ENCODE data around the gene ZNF800.

ZNF800 gene

GRCh38 chr7:127362364-127363027, 30.0 kb downstream of the ZNF800 start:
- no peak overlapping the region for H3K4me2 ChIP-seq (ENCODE audit: low read length, poor library complexity, severe bottlenecking)
- no peaks in the 10 kb centered on the region for H3K4me1 ChIP-seq (ENCODE audit: control insufficient read depth, insufficient read depth, low read depth, low read length)
- no peak overlapping the region for H3K14ac ChIP-seq (ENCODE audit: low read length in 2 of 2)
- no peaks in the 10 kb centered on the region for H3K27me3 ChIP-seq (ENCODE audit: control insufficient read depth in 1 of 2, insufficient read depth in 1 of 2, low read length in 2 of 2)
- H3K9ac ChIP-seq (ENCODE audit: low read length), result no peak overlapping the region
- no peaks in the 10 kb centered on the region for H3K9me3 ChIP-seq (ENCODE audit: control insufficient read depth, low read length)
- no peak overlapping the region for H3K18ac ChIP-seq (ENCODE audit: low read depth in 1 of 2, low read length in 2 of 2)
- no peak for DNase-seq
- H4K8ac ChIP-seq (ENCODE audit: low read length), result no peak overlapping the region
- WGBS, result 79% methylated on average over 4 of the region's 4 CpGs
- H3K79me1 ChIP-seq (replicated peaks; ENCODE audit: low read length, poor library complexity, severe bottlenecking), result peaks cover 18% of the 10 kb centered on the region
- H2BK15ac ChIP-seq (ENCODE audit: low read depth, poor library complexity, severe bottlenecking), result no peak overlapping the region
- no peak overlapping the region for H3K4ac ChIP-seq (ENCODE audit: low read depth in 1 of 2, low read length in 2 of 2)
- H2BK12ac ChIP-seq (ENCODE audit: low read length in 2 of 2), result no peak overlapping the region
- no peak overlapping the region for H3K23ac ChIP-seq (ENCODE audit: low read length in 2 of 2)
- no peak overlapping the region for H2BK5ac ChIP-seq (ENCODE audit: low read depth, low read length, poor library complexity, severe bottlenecking)
- no peak overlapping the region for H2AK5ac ChIP-seq (ENCODE audit: low read length, severe bottlenecking)
- no peak overlapping the region for H4K91ac ChIP-seq (ENCODE audit: low read length)
- no peak overlapping the region for H3K27ac ChIP-seq (ENCODE audit: low read length, poor library complexity, severe bottlenecking)
- H2AFZ ChIP-seq (ENCODE audit: low read depth, low read length), result no peak overlapping the region
- peaks cover 4 to 84% of the 10 kb centered on the region in 2 experiments for H3K36me3 ChIP-seq (ENCODE audit: control insufficient read depth in 1 of 2, insufficient read depth in 2 of 2, low read depth in 1 of 2, low read length in 2 of 2)
- no peak overlapping the region for H3K4me3 ChIP-seq (ENCODE audit: insufficient read depth in 1 of 2, low read depth in 1 of 2, low read length in 2 of 2)
- no peak overlapping the region for H2BK120ac ChIP-seq (ENCODE audit: low read depth, low read length)

GRCh38 chr7:127361736-127362135, 30.8 kb downstream of the ZNF800 start:
- Histone ChIP-seq H3K27me3 (ENCODE audit: control insufficient read depth in 1 of 2, insufficient read depth in 1 of 2, low read length in 2 of 2) (no peaks in the 10 kb centered on the region), H4K8ac (ENCODE audit: low read length) (no peak overlapping the region), H3K9ac (ENCODE audit: low read length) (no peak overlapping the region), H3K36me3 (ENCODE audit: control insufficient read depth in 1 of 2, insufficient read depth in 2 of 2, low read depth in 1 of 2, low read length in 2 of 2) (peaks cover 4 to 81% of the 10 kb centered on the region in 2 experiments), H3K4ac (ENCODE audit: low read depth in 1 of 2, low read length in 2 of 2) (no peak overlapping the region), H3K4me1 (ENCODE audit: control insufficient read depth, insufficient read depth, low read depth, low read length) (no peaks in the 10 kb centered on the region), H3K27ac (ENCODE audit: low read length, poor library complexity, severe bottlenecking) (no peak overlapping the region), H3K9me3 (ENCODE audit: control insufficient read depth, low read length) (no peaks in the 10 kb centered on the region), H3K23ac (ENCODE audit: low read length in 2 of 2) (no peak overlapping the region), H3K18ac (ENCODE audit: low read depth in 1 of 2, low read length in 2 of 2) (no peak overlapping the region), H4K91ac (ENCODE audit: low read length) (no peak overlapping the region), H2BK12ac (ENCODE audit: low read length in 2 of 2) (no peak overlapping the region), H3K14ac (ENCODE audit: low read length in 2 of 2) (no peak overlapping the region), H2AFZ (ENCODE audit: low read depth, low read length) (no peak overlapping the region), H2BK5ac (ENCODE audit: low read depth, low read length, poor library complexity, severe bottlenecking) (no peak overlapping the region), H3K4me2 (ENCODE audit: low read length, poor library complexity, severe bottlenecking) (no peak overlapping the region), H3K4me3 (ENCODE audit: insufficient read depth in 1 of 2, low read depth in 1 of 2, low read length in 2 of 2) (no peak overlapping the region), H2BK15ac (ENCODE audit: low read depth, poor library complexity, severe bottlenecking) (no peak overlapping the region), H2BK120ac (ENCODE audit: low read depth, low read length) (no peak overlapping the region), H3K79me1 (replicated peaks; ENCODE audit: low read length, poor library complexity, severe bottlenecking) (peaks cover 19% of the 10 kb centered on the region), H2AK5ac (ENCODE audit: low read length, severe bottlenecking) (no peak overlapping the region)
- WGBS, result 67% methylated on average over 1 of the region's 1 CpG
- no peak for DNase-seq

- H2BK12ac ChIP-seq (ENCODE audit: low read length in 2 of 2), result no peak overlapping the region
- no peak overlapping the region for H3K14ac ChIP-seq (ENCODE audit: low read length in 2 of 2)
- H2BK5ac ChIP-seq (ENCODE audit: low read depth, low read length, poor library complexity, severe bottlenecking), result no peak overlapping the region
- no peak overlapping the region for H3K23ac ChIP-seq (ENCODE audit: low read length in 2 of 2)
- H3K18ac ChIP-seq (ENCODE audit: low read depth in 1 of 2, low read length in 2 of 2), result no peak overlapping the region
- H2AK5ac ChIP-seq (ENCODE audit: low read length, severe bottlenecking), result no peak overlapping the region
- H3K4ac ChIP-seq (ENCODE audit: low read depth in 1 of 2, low read length in 2 of 2), result no peak overlapping the region
- no peak overlapping the region for H4K8ac ChIP-seq (ENCODE audit: low read length)
- H3K79me1 ChIP-seq (replicated peaks; ENCODE audit: low read length, poor library complexity, severe bottlenecking), result peaks cover 14% of the 10 kb centered on the region
- no peak overlapping the region for H3K9ac ChIP-seq (ENCODE audit: low read length)
- no peak overlapping the region for H3K27ac ChIP-seq (ENCODE audit: low read length, poor library complexity, severe bottlenecking)
- 80% methylated on average over 1 of the region's 1 CpG for WGBS
- H3K4me1 ChIP-seq (ENCODE audit: control insufficient read depth, insufficient read depth, low read depth, low read length), result no peaks in the 10 kb centered on the region
- H2AFZ ChIP-seq (ENCODE audit: low read depth, low read length), result no peak overlapping the region
- peaks cover 4 to 77% of the 10 kb centered on the region in 2 experiments for H3K36me3 ChIP-seq (ENCODE audit: control insufficient read depth in 1 of 2, insufficient read depth in 2 of 2, low read depth in 1 of 2, low read length in 2 of 2)
- H2BK15ac ChIP-seq (ENCODE audit: low read depth, poor library complexity, severe bottlenecking), result no peak overlapping the region
- no peaks in the 10 kb centered on the region for H3K9me3 ChIP-seq (ENCODE audit: control insufficient read depth, low read length)
- no peak overlapping the region for H3K4me2 ChIP-seq (ENCODE audit: low read length, poor library complexity, severe bottlenecking)
- no peaks in the 10 kb centered on the region for H3K27me3 ChIP-seq (ENCODE audit: control insufficient read depth in 1 of 2, insufficient read depth in 1 of 2, low read length in 2 of 2)
- H2BK120ac ChIP-seq (ENCODE audit: low read depth, low read length), result no peak overlapping the region
- H4K91ac ChIP-seq (ENCODE audit: low read length), result no peak overlapping the region
- no peak overlapping the region for H3K4me3 ChIP-seq (ENCODE audit: insufficient read depth in 1 of 2, low read depth in 1 of 2, low read length in 2 of 2)
- no peak for DNase-seq
Observed at GRCh38 chr7:127359011-127359410, 33.5 kb downstream of the ZNF800 start.

GRCh38 chr7:127353897-127354296, 38.6 kb downstream of the ZNF800 start:
- H3K14ac ChIP-seq (ENCODE audit: low read length in 2 of 2), result no peak overlapping the region
- no peak overlapping the region for H4K8ac ChIP-seq (ENCODE audit: low read length)

More at GRCh38 chr7:127353897-127354296, 38.6 kb downstream of the ZNF800 start:
- no peaks in the 10 kb centered on the region for H3K27me3 ChIP-seq (ENCODE audit: control insufficient read depth in 1 of 2, insufficient read depth in 1 of 2, low read length in 2 of 2)
- H3K4ac ChIP-seq (ENCODE audit: low read depth in 1 of 2, low read length in 2 of 2), result no peak overlapping the region
- no peaks in the 10 kb centered on the region for H3K9me3 ChIP-seq (ENCODE audit: control insufficient read depth, low read length)
- H2BK5ac ChIP-seq (ENCODE audit: low read depth, low read length, poor library complexity, severe bottlenecking), result no peak overlapping the region
- no peak overlapping the region for H4K91ac ChIP-seq (ENCODE audit: low read length)
- DNase-seq, result no peak
- H3K23ac ChIP-seq (ENCODE audit: low read length in 2 of 2), result no peak overlapping the region
- H2AK5ac ChIP-seq (ENCODE audit: low read length, severe bottlenecking), result no peak overlapping the region
- no peak overlapping the region for H2BK15ac ChIP-seq (ENCODE audit: low read depth, poor library complexity, severe bottlenecking)
- no peak overlapping the region for H2AFZ ChIP-seq (ENCODE audit: low read depth, low read length)
- no peaks in the 10 kb centered on the region for H3K4me1 ChIP-seq (ENCODE audit: control insufficient read depth, insufficient read depth, low read depth, low read length)
- no peak overlapping the region for H2BK12ac ChIP-seq (ENCODE audit: low read length in 2 of 2)
- H3K4me3 ChIP-seq (ENCODE audit: insufficient read depth in 1 of 2, low read depth in 1 of 2, low read length in 2 of 2), result no peak overlapping the region
- no peak overlapping the region for H2BK120ac ChIP-seq (ENCODE audit: low read depth, low read length)
- H3K9ac ChIP-seq (ENCODE audit: low read length), result no peak overlapping the region
- no peak overlapping the region for H3K4me2 ChIP-seq (ENCODE audit: low read length, poor library complexity, severe bottlenecking)
- no peak overlapping the region for H3K18ac ChIP-seq (ENCODE audit: low read depth in 1 of 2, low read length in 2 of 2)
- peaks cover 0 to 48% of the 10 kb centered on the region in 2 experiments for H3K36me3 ChIP-seq (ENCODE audit: control insufficient read depth in 1 of 2, insufficient read depth in 2 of 2, low read depth in 1 of 2, low read length in 2 of 2)
- H3K27ac ChIP-seq (ENCODE audit: low read length, poor library complexity, severe bottlenecking), result no peak overlapping the region
- peaks cover 5% of the 10 kb centered on the region for H3K79me1 ChIP-seq (replicated peaks; ENCODE audit: low read length, poor library complexity, severe bottlenecking)
